Body of pancreas (tissue), 4 donors: Measurements from ENCODE around the gene PFKFB3. TPM values are rescaled to one million over a fixed set of nuclear protein-coding genes. Genes with fewer than 3 reads are reported as not detected.
A peak's percentile ranks its signal among the peaks of the same experiment; 100 is the strongest.

Experiments used
- ATAC-seq: fragments of 150-250 bp; one replicate; pipeline ENCODE4 v1.9.1; 2016
- DNase-seq, 4 donors: peaks; one replicate each; pipeline ENCODE4 v3.0.0-alpha.2; 2019
- H3K27ac ChIP-seq, 4 donors: fragments of 200-600 bp; sonication (generic); 1 replicate in 3 of 4; 2 replicates in 1 of 4; pipeline versions ENCODE4 v1.5.1 to v1.6.1; 2016 to 2019; ENCODE audit warnings: mild to moderate bottlenecking in 1 of 4, mixed read lengths in 1 of 4, moderate library complexity in 1 of 4
- H3K27me3 ChIP-seq, 2 donors: fragments of 200-600 bp; sonication (generic); one replicate each; pipeline ENCODE4 v1.6.0; 2016; ENCODE audit warnings: mild to moderate bottlenecking in 1 of 2
- H3K36me3 ChIP-seq, 2 donors: fragments of 200-600 bp; sonication (generic); replicated peaks in 1 of 2; 2 replicates each; pipeline ENCODE4 v1.5.1; 2016; ENCODE audit warnings: low read depth in 2 of 2; ENCODE audit not compliant: insufficient read depth in 1 of 2
- H3K4me1 ChIP-seq: fragments of 200-600 bp; sonication (generic); one replicate; pipeline ENCODE4 v1.6.0; 2016
- H3K4me3 ChIP-seq, 2 donors: fragments of 200-600 bp; sonication (generic); 1 replicate in 1 of 2; 2 replicates in 1 of 2; pipeline ENCODE4 v1.5.1; 2016 to 2019
- H3K9me3 ChIP-seq, 3 donors: fragments of 200-600 bp; sonication (generic); 1 replicate in 2 of 3; 2 replicates in 1 of 3; pipeline ENCODE4 v1.5.1; 2016
- CTCF ChIP-seq, 7 experiments: fragments of 450-650 bp in 4 of 7; fragments of 200-600 bp in 3 of 7; sonication (generic) in 3 of 7; IDR thresholded peaks; one replicate each; pipeline ENCODE4 v1.5.1; 2016 to 2019; ENCODE audit warnings: antibody characterized with exemption in 7 of 7
- POLR2A ChIP-seq, 3 donors: fragments of 450-650 bp; IDR thresholded peaks; one replicate each; pipeline ENCODE4 v1.6.1; 2016; ENCODE audit warnings: antibody characterized with exemption in 3 of 3, mild to moderate bottlenecking in 2 of 3
- WGBS, 2 donors: methylation state at CpG; one replicate each; pipeline ENCODE4 v1.1.5; 2017; 5-methylcytosine and 5-hydroxymethylcytosine counted together
- intact Hi-C: fragments of 100-400 bp; cut with DNase I; formaldehyde crosslinking; loops from one replicate; pipeline ENCODE4 v1.15.1; 2023
- small RNA-seq: library from RNA; depleted of rRNA; stranded (forward); fragments of <200 nt; gene quantifications from one replicate; pipeline ENCODE3, GENCODE V24; 2016
- total RNA-seq, 2 donors: library from RNA; depleted of rRNA; stranded (reverse); fragments of >200 nt; gene quantifications; one replicate each; pipeline ENCODE4 v1.1.0, GENCODE V29; 2016

The PFKFB3 gene
- total RNA-seq, 2 donors from 2014 or later = 26.5 to 137 TPM

DNA sequence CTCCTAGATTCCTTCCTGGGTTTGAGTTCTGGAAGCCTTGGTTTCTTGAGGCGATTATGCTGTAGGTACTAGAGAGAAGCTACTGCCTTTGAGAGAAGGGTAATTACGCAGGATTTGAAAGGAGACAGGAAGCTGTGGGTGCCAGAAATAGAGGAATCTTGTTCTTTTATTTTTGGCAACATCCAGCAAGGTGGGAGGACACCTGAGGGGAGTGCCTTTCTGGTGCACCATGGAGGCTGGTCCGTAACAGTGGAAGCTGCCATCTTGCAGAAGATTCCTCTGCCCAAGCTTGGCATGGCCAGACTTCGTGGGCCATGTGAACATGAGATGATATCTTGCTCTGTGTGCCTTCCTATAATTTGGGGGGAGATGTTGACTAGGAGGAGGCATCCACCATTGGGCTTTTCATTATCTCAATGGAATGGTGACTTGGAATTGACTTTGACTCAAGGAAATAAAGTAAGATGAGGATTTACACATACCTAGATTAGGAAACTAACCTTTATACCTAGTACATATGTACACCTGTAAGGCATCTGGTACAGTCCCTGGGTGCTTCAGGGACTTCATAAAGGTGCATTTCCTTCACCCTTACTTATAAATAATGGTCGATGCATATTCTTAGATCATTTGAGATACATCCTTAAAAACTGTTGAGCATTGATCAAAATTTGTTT lies 98.2 kb downstream of the PFKFB3 start:
- H3K36me3 ChIP-seq = no peaks in the 10 kb centered on the region
- 86 to 90% methylated on average over 5 of the region's 5 CpGs for WGBS, 2 donors
- no peak overlapping the region for H3K4me3 ChIP-seq
- H3K9me3 ChIP-seq = no peaks in the 10 kb centered on the region
- no peak for DNase-seq
- no peaks in the 10 kb centered on the region for H3K27me3 ChIP-seq
- intact Hi-C loops = no loop called here
- TF ChIP-seq POLR2A (IDR thresholded peaks at IDR 0.05) = no peak
- H3K4me1 ChIP-seq = peaks cover 31% of the 10 kb centered on the region
- peak overlapping the region in 1 of 4 donors; percentile 60 for H3K27ac ChIP-seq
- ATAC-seq = no peak

- no peaks in the 10 kb centered on the region for H3K27me3 ChIP-seq
- intact Hi-C loops = no loop called here
- DNase-seq (no peak), ATAC-seq (peak; percentile 57)
- TF ChIP-seq POLR2A (IDR thresholded peaks at IDR 0.05) (no peak), CTCF (IDR thresholded peaks at IDR 0.05) (no peak)
- H3K36me3 ChIP-seq = no peaks in the 10 kb centered on the region
- H3K27ac ChIP-seq = peak overlapping the region in 2 of 4 donors; percentile 31 to 60
- no peak overlapping the region for H3K4me3 ChIP-seq
- H3K4me1 ChIP-seq = peaks cover 31% of the 10 kb centered on the region
- H3K9me3 ChIP-seq = no peaks in the 10 kb centered on the region
- 59 to 61% methylated on average over 7 of the region's 7 CpGs for WGBS, 2 donors
Measured at GRCh38 chr10:6301488-6302075, 98.8 kb downstream of the PFKFB3 start.

Small RNAs within 50 kb of the gene (small RNA-seq; reads per million reads assigned to genes)
- gene RF00019 = not detected

Other genes starting within 250 kb of the PFKFB3 start
- gene IL15RA, start 225.4 kb upstream of the PFKFB3 start, total RNA-seq = 10 to 100 TPM; 14.3 to 15.5 TPM
- gene IL2RA, start 140.6 kb upstream of the PFKFB3 start, total RNA-seq = under 1 TPM; 0.52 to 0.99 TPM
- 10 to 100 TPM; 54.5 to 57.0 TPM for gene RBM17, start 113.9 kb upstream of the PFKFB3 start, total RNA-seq